GM19043 (cell line): Measurements from ENCODE around the gene PAWR.
"Not testable (repeated sequence)": the region's sequence is repeated elsewhere in the genome, so short reads cannot be mapped to it uniquely, and the experiment has no call there.

Experiments
- ATAC-seq: cut with Tn5 transposase; IDR thresholded peaks from one replicate; pipeline ENCODE4 v1.9.1; 2021; ENCODE audit warnings: low read depth; ENCODE audit not compliant: unreplicated experiment

The PAWR gene

GRCh38 chr12:79687711-79688260 is 3.0 kb downstream of the PAWR start:
- no peak for ATAC-seq

DNA sequence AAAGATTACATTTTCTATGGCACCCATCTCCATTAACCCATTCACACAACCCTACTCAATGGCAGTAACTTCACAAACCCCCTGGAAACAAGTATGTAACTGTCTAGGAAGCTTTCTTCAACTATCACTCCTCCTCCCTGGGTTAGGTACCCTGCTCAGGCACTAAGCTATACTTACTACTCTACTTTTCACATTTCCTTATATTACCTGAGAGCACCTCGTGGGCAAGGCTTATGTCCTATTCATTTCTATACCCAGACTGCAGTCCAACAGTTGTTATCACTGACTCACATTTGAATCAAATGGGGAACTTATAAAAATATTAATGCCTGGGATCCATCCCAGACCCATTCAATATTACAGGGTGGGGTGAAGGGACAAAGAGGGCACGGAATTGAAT is 4.6 kb downstream of the PAWR start:
- no peak for ATAC-seq

DNA sequence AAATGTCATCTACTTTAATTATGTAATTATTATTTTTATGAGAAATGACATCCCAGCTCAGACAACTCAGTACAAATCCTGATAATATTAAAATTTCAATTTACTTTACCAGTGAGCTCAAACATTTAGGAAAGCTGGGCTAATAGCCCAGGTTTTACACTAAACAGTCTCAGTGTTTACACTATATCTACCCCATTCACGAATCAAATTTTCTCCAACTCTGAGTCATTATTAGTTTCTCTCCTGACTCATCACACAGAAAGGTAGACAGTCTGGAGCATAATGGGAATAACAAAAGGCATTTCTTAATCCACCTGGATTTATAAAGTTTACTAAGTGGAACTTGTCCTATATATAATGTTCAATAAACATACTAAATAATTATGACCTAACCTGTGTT is 5.7 kb downstream of the PAWR start:
- no peak for ATAC-seq

DNA sequence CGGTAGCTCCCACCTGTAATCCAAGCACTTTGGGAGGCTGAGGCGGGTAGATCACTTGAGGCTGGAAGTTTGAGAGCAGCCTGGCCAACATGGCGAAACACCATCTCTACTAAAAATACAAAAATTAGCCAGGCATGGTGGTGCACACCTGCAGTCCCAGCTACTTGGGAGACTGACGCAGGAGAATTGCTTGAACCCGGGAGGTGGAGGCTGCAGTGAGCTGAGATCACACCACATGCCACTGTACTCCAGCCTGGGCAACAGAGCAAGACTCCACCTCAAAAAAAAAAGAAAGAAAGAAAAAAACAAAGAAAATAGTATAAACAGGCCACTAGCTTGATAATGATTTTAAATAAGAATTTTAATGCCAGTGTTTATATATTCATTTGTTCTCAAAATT is 6.4 kb downstream of the PAWR start:
- not testable (repeated sequence) for ATAC-seq

GRCh38 chr12:79682593-79682992 is 8.2 kb downstream of the PAWR start:
- no peak for ATAC-seq

DNA sequence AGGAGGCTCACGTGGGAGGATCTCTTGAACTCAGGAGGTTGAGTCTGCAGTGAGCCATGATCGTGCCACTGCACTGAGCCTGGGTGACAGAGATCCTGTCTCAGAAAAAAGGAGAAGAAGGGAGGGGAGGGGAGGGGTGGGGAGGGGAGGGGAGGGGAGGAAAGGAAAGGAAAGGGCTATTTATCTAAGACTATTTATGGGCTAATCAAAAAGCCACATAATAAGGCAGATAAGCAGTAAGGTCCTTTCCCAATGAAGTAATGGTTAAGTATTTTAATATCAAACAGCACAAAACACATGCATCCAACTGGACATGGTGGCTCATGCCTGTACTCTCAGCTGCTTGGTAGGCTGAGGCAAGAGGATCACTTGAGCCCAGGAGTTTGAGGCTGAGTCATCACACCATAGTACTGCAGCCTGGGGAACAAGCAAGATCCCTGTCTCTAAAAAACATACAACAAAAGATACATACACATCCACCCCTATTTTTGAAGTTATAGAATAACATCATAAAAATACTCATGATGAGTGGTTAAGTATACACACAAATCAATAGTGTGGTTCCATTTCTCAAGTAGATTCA is 9.7 kb downstream of the PAWR start:
- no peak for ATAC-seq

GRCh38 chr12:79680051-79680450 is 10.7 kb downstream of the PAWR start:
- ATAC-seq, result no peak

GRCh38 chr12:79678306-79678705 is 12.5 kb downstream of the PAWR start:
- no peak for ATAC-seq

GRCh38 chr12:79677672-79678071 is 13.1 kb downstream of the PAWR start:
- no peak for ATAC-seq

- ATAC-seq, result no peak
These were observed 14.2 kb downstream of the PAWR start for GRCh38 chr12:79676579-79676978.

- no peak for ATAC-seq
These were observed 16.1 kb downstream of the PAWR start for GRCh38 chr12:79674629-79675028.

DNA sequence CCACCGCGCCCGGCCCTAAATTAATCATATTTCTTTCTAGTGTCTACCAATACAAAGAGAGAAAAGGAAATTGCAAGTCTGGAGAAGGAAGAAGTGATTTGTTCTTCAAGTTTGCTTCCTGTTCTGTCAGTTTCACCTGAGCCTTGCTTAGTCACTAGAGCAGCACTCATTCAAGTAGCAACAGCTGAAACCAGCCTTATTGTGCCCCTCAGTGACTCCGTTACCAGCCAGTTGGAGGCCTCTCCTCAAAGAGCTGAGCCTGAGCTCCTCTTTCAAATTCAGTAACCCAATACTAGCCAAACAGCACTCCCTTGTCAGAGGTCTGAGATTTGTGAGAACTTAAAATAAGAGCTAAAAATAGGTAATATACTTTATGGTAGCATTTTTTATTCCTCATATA is 17.4 kb downstream of the PAWR start:
- no peak for ATAC-seq

GRCh38 chr12:79668113-79668512 is 22.7 kb downstream of the PAWR start:
- ATAC-seq, result no peak

DNA sequence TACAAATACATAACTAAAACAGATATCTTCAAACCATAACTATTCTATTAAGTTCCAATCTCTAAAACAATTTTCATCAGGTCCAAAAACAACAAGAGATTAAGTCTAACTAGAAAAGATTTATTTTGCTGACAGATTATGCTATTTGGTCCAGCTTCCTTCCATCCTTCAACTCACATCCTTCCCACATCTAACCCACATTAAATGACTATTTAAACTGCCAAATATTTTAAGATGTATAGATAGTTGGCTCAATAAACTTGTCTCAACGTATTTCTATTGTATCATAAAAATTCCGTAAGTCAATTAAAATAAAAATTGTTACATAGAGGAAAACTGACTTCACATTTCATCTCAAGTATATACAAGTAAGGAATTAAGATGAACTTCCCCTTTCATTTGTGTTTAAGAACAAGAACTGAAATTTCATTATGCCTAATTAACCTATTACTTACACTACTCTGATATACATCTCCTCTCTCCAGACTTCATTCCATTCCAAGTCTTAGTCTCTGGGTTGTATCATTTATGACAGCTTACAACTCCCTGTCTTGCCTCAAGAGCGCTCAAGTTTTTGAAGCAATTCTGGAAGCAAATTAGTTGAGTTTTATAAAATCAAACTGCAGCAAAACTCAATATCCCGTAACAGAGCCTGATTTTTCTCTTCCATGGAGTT is 25.4 kb downstream of the PAWR start:
- ATAC-seq, result no peak

- no peak for ATAC-seq
These were observed 26.2 kb downstream of the PAWR start for GRCh38 chr12:79664518-79664917.

GRCh38 chr12:79662046-79662811 is 28.5 kb downstream of the PAWR start:
- ATAC-seq, result no peak

- ATAC-seq, result no peak
These were observed 29.1 kb downstream of the PAWR start for GRCh38 chr12:79661629-79662028.

- ATAC-seq, result no peak
These were observed 30.8 kb downstream of the PAWR start for GRCh38 chr12:79659961-79660431.

GRCh38 chr12:79658221-79658620 is 32.5 kb downstream of the PAWR start:
- no peak for ATAC-seq

GRCh38 chr12:79657136-79657535 is 33.6 kb downstream of the PAWR start:
- no peak for ATAC-seq

GRCh38 chr12:79655036-79655435 is 35.7 kb downstream of the PAWR start:
- ATAC-seq, result no peak
